Measurements from ENCODE around the gene CUL2. TPM values are rescaled to one million over a fixed set of nuclear protein-coding genes. Genes with fewer than 3 reads are reported as not detected.
A peak's percentile ranks its signal among the peaks of the same experiment; 100 is the strongest.
"Not testable (repeated sequence)": the region's sequence is repeated elsewhere in the genome, so short reads cannot be mapped to it uniquely, and the experiment has no call there.

CUL2 gene
- total RNA-seq, 1 donor from 2014 or later: 18.7 TPM

DNA sequence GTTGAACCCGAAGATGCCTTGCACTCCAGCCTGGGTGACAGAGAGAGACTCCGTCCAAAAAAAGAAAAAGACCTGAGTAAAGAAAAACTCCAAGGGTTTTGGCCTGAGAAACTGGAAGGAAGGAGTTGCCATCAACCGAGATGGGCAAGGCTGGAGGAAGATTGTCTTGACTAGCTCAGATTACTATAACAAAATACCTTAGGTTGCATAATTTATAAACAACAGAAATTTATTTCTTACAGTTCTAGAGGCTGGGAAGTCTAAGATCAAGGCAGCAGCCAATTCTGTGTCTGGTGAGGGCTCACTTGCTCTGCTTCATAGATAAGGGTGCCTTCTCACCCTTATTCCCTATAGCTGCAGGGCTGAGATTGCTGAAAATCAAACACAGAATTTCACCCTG, 91.2 kb downstream of the CUL2 start:
- no peak for DNase-seq (ENCODE audit: extremely low spot score in 2 of 2)
- no peaks in the 10 kb centered on the region for H3K9me3 ChIP-seq
- H3K4me3 ChIP-seq: no peak overlapping the region
- intact Hi-C loops (cut with DNase I): no loop called here
- H3K36me3 ChIP-seq: no peaks in the 10 kb centered on the region
- H3K4me1 ChIP-seq: no peaks in the 10 kb centered on the region
- H3K27me3 ChIP-seq: no peaks in the 10 kb centered on the region
- H3K27ac ChIP-seq: no peak overlapping the region
- no peak for TF ChIP-seq POLR2A (IDR thresholded peaks at IDR 0.05)
- TF ChIP-seq POLR2AphosphoS5 (IDR thresholded peaks at IDR 0.05; ENCODE audit: insufficient read depth in 1 of 2, low read depth in 1 of 2): no peak
- TF ChIP-seq, protein P1, sequence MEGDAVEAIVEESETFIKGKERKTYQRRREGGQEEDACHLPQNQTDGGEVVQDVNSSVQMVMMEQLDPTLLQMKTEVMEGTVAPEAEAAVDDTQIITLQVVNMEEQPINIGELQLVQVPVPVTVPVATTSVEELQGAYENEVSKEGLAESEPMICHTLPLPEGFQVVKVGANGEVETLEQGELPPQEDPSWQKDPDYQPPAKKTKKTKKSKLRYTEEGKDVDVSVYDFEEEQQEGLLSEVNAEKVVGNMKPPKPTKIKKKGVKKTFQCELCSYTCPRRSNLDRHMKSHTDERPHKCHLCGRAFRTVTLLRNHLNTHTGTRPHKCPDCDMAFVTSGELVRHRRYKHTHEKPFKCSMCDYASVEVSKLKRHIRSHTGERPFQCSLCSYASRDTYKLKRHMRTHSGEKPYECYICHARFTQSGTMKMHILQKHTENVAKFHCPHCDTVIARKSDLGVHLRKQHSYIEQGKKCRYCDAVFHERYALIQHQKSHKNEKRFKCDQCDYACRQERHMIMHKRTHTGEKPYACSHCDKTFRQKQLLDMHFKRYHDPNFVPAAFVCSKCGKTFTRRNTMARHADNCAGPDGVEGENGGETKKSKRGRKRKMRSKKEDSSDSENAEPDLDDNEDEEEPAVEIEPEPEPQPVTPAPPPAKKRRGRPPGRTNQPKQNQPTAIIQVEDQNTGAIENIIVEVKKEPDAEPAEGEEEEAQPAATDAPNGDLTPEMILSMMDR (IDR thresholded peaks at IDR 0.05): no peak

- TF ChIP-seq, protein P1 (IDR thresholded peaks at IDR 0.05): no peak
- TF ChIP-seq POLR2A (IDR thresholded peaks at IDR 0.05) (no peak), POLR2AphosphoS5 (IDR thresholded peaks at IDR 0.05; ENCODE audit: insufficient read depth in 1 of 2, low read depth in 1 of 2) (no peak)
- no peaks in the 10 kb centered on the region for H3K4me1 ChIP-seq
- no peak overlapping the region for H3K4me3 ChIP-seq
- no peak overlapping the region for H3K27ac ChIP-seq
- no peak for DNase-seq (ENCODE audit: extremely low spot score in 2 of 2)
- no peaks in the 10 kb centered on the region for H3K9me3 ChIP-seq
- intact Hi-C loops (cut with DNase I): no loop called here
- H3K36me3 ChIP-seq: no peaks in the 10 kb centered on the region
- H3K27me3 ChIP-seq: no peaks in the 10 kb centered on the region
These were observed 93.3 kb downstream of the CUL2 start for GRCh38 chr10:34996843-34997242.

DNA sequence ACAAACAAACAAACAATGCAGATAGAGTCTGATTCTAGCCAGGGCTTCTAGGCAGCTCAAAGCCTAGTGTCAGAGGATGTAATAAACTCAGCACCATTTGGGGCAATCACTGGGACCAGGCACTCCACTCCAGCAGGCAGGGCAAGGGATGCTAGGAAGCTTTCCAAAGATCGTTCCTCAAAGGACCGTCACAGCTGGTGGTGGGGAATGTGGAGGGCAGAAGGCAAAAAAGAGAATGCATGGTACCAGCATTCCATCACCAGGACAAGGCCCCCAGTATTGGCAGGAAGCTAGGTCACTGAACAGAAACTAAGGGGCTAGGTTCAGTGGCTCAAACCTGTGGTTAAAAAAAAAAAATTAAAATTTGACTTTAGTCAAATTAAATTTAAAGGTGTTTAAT, 94.2 kb downstream of the CUL2 start:
- Histone ChIP-seq H3K27ac (no peak overlapping the region), H3K4me1 (no peaks in the 10 kb centered on the region), H3K4me3 (no peak overlapping the region), H3K36me3 (no peaks in the 10 kb centered on the region), H3K27me3 (no peaks in the 10 kb centered on the region), H3K9me3 (no peaks in the 10 kb centered on the region)
- no peak for DNase-seq (ENCODE audit: extremely low spot score in 2 of 2)
- intact Hi-C loops (cut with DNase I): no loop called here
- TF ChIP-seq, protein P1 (IDR thresholded peaks at IDR 0.05): no peak
- TF ChIP-seq POLR2A (IDR thresholded peaks at IDR 0.05) (no peak), POLR2AphosphoS5 (IDR thresholded peaks at IDR 0.05; ENCODE audit: insufficient read depth in 1 of 2, low read depth in 1 of 2) (no peak)

DNA sequence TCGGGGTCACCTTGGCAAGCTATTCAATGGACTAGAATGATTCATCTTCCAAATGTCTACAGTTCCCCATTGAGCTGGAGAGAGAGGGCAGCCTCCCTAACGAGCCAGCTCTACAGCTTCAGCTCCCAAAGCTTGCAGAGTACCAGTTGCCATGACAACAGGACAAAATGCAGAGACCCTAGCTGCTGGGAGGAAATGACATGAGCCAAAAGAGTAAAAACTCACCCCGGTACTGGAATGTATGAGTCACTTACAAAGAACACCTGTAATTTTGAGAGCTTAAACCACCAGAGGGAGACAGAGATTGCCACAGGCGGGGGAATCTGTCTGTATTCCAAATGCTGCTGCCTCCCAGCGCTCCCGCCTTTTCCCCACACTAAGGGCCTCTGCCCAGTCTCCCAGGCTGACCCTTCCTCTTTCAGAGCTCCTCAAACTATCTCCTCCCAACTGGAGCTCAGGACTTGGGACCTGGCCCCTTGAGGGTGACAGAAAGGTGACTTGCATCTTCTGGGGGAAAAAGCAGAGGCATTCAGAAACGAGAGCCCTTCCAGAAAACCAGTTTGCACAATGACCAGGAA, 95.5 kb downstream of the CUL2 start:
- TF ChIP-seq, protein P1 (IDR thresholded peaks at IDR 0.05): peak in 2 of 3 experiments; percentile 25 to 52
- TF ChIP-seq POLR2A (IDR thresholded peaks at IDR 0.05): no peak
- DNase-seq (ENCODE audit: extremely low spot score in 2 of 2): no peak
- H3K27me3 ChIP-seq: no peaks in the 10 kb centered on the region
- intact Hi-C loops (cut with DNase I): no loop called here
- H3K36me3 ChIP-seq: no peaks in the 10 kb centered on the region
- no peak overlapping the region for H3K4me3 ChIP-seq
- H3K27ac ChIP-seq: no peak overlapping the region
- no peaks in the 10 kb centered on the region for H3K4me1 ChIP-seq
- no peaks in the 10 kb centered on the region for H3K9me3 ChIP-seq

DNA sequence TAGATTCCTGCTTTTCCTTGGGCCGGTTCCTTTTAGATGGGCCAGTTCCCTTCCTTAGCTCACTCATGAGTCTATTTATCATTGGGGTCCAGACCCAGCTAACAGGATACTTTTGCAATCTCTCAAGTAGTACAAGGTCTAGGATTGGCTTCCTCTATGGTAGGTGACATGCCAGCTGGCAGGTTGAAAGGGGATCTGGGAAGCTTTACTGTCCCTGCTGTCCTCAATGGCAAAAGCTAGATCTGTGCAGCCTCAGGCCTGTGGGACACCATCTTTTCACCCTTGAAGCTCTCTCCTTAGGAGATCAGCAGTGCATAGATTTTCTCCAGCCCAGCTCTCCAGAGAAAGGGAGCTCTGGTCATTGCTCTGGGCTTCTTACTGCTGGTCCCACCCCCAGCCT, 96.4 kb downstream of the CUL2 start:
- H3K4me1 ChIP-seq: no peaks in the 10 kb centered on the region
- no peak overlapping the region for H3K27ac ChIP-seq
- H3K27me3 ChIP-seq: no peaks in the 10 kb centered on the region
- no peaks in the 10 kb centered on the region for H3K36me3 ChIP-seq
- intact Hi-C loops (cut with DNase I): no loop called here
- TF ChIP-seq, protein P1 (IDR thresholded peaks at IDR 0.05): no peak
- TF ChIP-seq POLR2A (IDR thresholded peaks at IDR 0.05) (no peak), POLR2AphosphoS5 (IDR thresholded peaks at IDR 0.05; ENCODE audit: insufficient read depth in 1 of 2, low read depth in 1 of 2) (no peak)
- no peak overlapping the region for H3K4me3 ChIP-seq
- no peak for DNase-seq (ENCODE audit: extremely low spot score in 2 of 2)
- H3K9me3 ChIP-seq: no peaks in the 10 kb centered on the region

DNA sequence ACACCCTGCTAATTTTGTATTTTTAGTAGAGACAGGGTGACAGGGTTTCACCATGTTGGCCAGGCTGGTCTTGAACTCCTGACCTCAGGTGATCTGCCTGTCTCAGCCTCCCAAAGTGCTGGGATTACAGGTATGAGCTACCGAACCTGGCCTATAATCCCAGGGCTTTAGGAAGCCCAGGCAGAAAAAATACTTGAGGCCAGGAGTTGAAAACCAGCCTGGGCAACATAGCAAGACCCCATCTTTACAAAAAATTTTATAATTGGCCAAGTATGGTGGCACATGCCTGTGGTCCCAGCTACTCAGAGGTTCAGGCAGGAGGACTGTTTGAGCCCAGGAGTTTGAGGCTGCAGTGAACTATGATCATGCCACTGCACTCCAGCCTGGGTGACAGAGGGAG, 99.0 kb downstream of the CUL2 start:
- H3K27me3 ChIP-seq; H3K4me1 ChIP-seq; H3K4me3 ChIP-seq; DNase-seq (ENCODE audit: extremely low spot score in 2 of 2); H3K9me3 ChIP-seq; H3K36me3 ChIP-seq; H3K27ac ChIP-seq; intact Hi-C loops (cut with DNase I): not testable (repeated sequence)
